Sigmoid colon (tissue), 7 donors: ENCODE results near the gene DEGS2. TPM values are rescaled to one million over a fixed set of nuclear protein-coding genes. Genes with fewer than 3 reads are reported as not detected.

ENCODE experiments used
- DNase-seq: peaks from one replicate; pipeline ENCODE4 v3.0.0-alpha.2; 2019
- H3K27ac ChIP-seq, 4 donors: fragments of 200-600 bp; sonication (generic); one replicate each; pipeline ENCODE4 v1.5.1; 2016 to 2019; ENCODE audit warnings: mild to moderate bottlenecking in 1 of 4
- H3K27me3 ChIP-seq, 3 donors: fragments of 200-600 bp; sonication (generic); one replicate each; pipeline ENCODE4 v1.5.1; 2019; ENCODE audit warnings: mild to moderate bottlenecking in 1 of 3
- H3K36me3 ChIP-seq, 4 donors: fragments of 200-600 bp; sonication (generic); one replicate each; pipeline ENCODE4 v1.5.1; 2016 to 2019
- H3K4me1 ChIP-seq, 4 donors: fragments of 200-600 bp; sonication (generic); one replicate each; pipeline ENCODE4 v1.5.1; 2017 to 2019
- H3K4me3 ChIP-seq, 4 donors: fragments of 200-600 bp; sonication (generic); one replicate each; pipeline ENCODE4 v1.5.1; 2017 to 2019; ENCODE audit warnings: mild to moderate bottlenecking in 2 of 4, moderate library complexity in 1 of 4
- H3K9me3 ChIP-seq, 4 donors: fragments of 200-600 bp in 3 of 4; sonication (generic) in 3 of 4; one replicate each; pipeline versions ENCODE4 v1.5.1 to v1.6.1; 2013 to 2019
- CTCF ChIP-seq, 4 experiments: fragments of 450-650 bp in 3 of 4; fragments of 200-600 bp in 1 of 4; IDR thresholded peaks; one replicate each; pipeline ENCODE4 v1.5.1; 2016 to 2019; ENCODE audit warnings: antibody characterized with exemption in 4 of 4, mild to moderate bottlenecking in 3 of 4, moderate library complexity in 2 of 4
- EP300 ChIP-seq, 4 donors: sonication (generic); formaldehyde crosslinking; IDR thresholded peaks; one replicate each; pipeline ENCODE4 v1.6.1; 2017; ENCODE audit warnings: antibody characterized with exemption in 4 of 4
- POLR2A ChIP-seq, 2 donors: fragments of 450-650 bp; IDR thresholded peaks; one replicate each; pipeline ENCODE4 v1.6.1; 2016; ENCODE audit warnings: antibody characterized with exemption in 2 of 2, mild to moderate bottlenecking in 2 of 2, moderate library complexity in 2 of 2
- POLR2AphosphoS5 ChIP-seq, 4 donors: sonication (generic); formaldehyde crosslinking; IDR thresholded peaks; one replicate each; pipeline ENCODE4 v1.6.1; 2017; ENCODE audit warnings: antibody characterized with exemption in 4 of 4
- WGBS, 2 donors: extraction: QIAGEN DNeasy Blood & Tissue Kit; methylation state at CpG; one replicate each; pipeline ENCODE4 v1.1.7; 2013; 5-methylcytosine and 5-hydroxymethylcytosine counted together
- intact Hi-C: fragments of 100-400 bp; cut with DNase I; formaldehyde crosslinking; loops from one replicate; pipeline ENCODE4 v1.15.1; 2023
- polyA plus RNA-seq, 3 donors: library from polyadenylated mRNA; stranded (reverse); fragments of 200-250 nt; gene quantifications; one replicate each; pipeline ENCODE4 v1.2.3, GENCODE V29; 2013
- total RNA-seq, 4 donors: library from RNA; depleted of rRNA; stranded (reverse); fragments of >200 nt; gene quantifications; one replicate each; pipeline ENCODE4 v1.1.0, GENCODE V29; 2016
- donor health status: healthy with polysubstance abuse.
- donor health status: Bipolar disorder and iron deficiency.
- donor health status: healthy.

DEGS2 gene
- total and polyA plus RNA-seq, 7 donors: under 0.01 to 11.9 (median 0.54) TPM

- H3K9me3 ChIP-seq: no peaks in the 10 kb centered on the region
- WGBS, 2 donors: 81 to 89% methylated on average over 7 of the region's 7 CpGs
- no peaks in the 10 kb centered on the region for H3K27me3 ChIP-seq
- H3K4me1 ChIP-seq: no peaks in the 10 kb centered on the region
- TF ChIP-seq POLR2AphosphoS5 (IDR thresholded peaks at IDR 0.05) (no peak), CTCF (IDR thresholded peaks at IDR 0.05) (no peak), POLR2A (IDR thresholded peaks at IDR 0.05) (no peak), EP300 (IDR thresholded peaks at IDR 0.05) (no peak)
- no peak for DNase-seq
- intact Hi-C loops: no loop called here
- H3K36me3 ChIP-seq: peaks cover 0 to 3% (median 0%) of the 10 kb centered on the region in 4 donors
- H3K4me3 ChIP-seq: no peak overlapping the region
- no peak overlapping the region for H3K27ac ChIP-seq
Measured at GRCh38 chr14:100118396-100119011, 40.9 kb downstream of the DEGS2 start.

DNA sequence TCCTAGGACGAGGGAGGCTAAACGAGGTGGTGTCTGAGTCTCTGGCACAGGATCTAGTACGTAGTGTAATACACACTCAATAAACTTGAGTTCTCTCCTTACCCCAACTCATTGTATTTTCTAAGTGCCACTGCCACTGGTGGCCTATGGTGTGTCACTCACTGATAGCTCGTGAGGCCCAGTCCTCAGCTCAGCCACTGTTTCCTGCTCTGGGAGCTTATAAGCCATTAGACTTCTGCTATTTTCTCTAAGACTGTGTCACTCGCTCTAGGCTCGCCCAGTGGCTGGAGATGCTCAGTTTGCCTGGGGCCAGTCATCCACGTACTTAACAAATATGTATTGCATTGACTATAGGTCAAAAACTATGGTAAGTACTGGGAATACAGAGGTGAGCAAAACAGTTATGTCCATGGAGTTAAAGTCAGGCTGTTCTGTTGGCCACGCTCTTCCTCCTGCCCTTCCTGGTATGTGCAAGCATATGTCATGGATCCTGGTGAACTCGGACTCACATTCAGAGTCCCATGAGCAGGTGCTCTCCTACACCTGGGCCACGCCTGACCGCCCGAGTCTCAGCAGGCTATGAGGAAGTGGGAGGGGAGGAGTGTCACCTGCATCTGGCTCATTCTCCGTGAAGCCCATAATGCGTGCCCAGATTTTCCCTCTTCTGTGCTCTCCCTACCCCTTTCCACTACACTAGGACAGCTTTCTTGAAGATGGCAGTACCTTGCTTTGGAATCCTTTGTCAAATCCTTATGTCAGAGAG is 41.6 kb downstream of the DEGS2 start:
- Histone ChIP-seq H3K9me3 (no peaks in the 10 kb centered on the region), H3K4me3 (no peak overlapping the region), H3K4me1 (peaks cover 0 to 2% (median 0%) of the 10 kb centered on the region in 4 donors), H3K36me3 (no peaks in the 10 kb centered on the region), H3K27ac (no peak overlapping the region), H3K27me3 (no peaks in the 10 kb centered on the region)
- no peak for DNase-seq
- intact Hi-C loops: no loop called here
- TF ChIP-seq CTCF (IDR thresholded peaks at IDR 0.05) (no peak), POLR2A (IDR thresholded peaks at IDR 0.05) (no peak), EP300 (IDR thresholded peaks at IDR 0.05) (no peak), POLR2AphosphoS5 (IDR thresholded peaks at IDR 0.05) (no peak)
- WGBS, 2 donors: 48 to 74% methylated on average over 14 of the region's 14 CpGs

DNA sequence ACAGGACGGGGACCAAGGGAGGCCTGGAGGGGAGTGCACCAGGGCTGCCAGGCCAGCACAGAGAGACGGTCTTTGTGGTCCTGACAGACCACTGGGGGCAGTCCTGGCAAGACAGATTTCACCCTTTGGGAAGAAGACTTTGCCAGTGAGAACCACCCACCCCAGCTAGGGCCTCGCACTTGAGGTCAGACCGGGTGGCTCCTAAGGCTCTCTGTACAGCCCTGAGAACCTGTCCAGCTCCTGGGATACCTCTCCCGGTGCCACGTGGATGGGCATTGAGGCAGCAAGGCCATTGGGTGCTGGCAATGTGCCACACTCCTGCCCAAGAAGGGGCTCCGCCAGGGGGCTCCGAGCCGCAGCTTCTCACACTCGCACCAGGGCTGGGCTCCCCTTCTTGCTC is 42.4 kb downstream of the DEGS2 start:
- intact Hi-C loops: no loop called here
- 94 to 95% methylated on average over 10 of the region's 10 CpGs for WGBS, 2 donors
- Histone ChIP-seq H3K27me3 (no peaks in the 10 kb centered on the region), H3K36me3 (no peaks in the 10 kb centered on the region), H3K4me3 (no peak overlapping the region), H3K9me3 (no peaks in the 10 kb centered on the region), H3K27ac (no peak overlapping the region), H3K4me1 (peaks cover 0 to 9% (median 4%) of the 10 kb centered on the region in 4 donors)
- DNase-seq: no peak
- no peak for TF ChIP-seq EP300 (IDR thresholded peaks at IDR 0.05)
- no peak for TF ChIP-seq POLR2A (IDR thresholded peaks at IDR 0.05)
- no peak for TF ChIP-seq CTCF (IDR thresholded peaks at IDR 0.05)
- no peak for TF ChIP-seq POLR2AphosphoS5 (IDR thresholded peaks at IDR 0.05)

DNA sequence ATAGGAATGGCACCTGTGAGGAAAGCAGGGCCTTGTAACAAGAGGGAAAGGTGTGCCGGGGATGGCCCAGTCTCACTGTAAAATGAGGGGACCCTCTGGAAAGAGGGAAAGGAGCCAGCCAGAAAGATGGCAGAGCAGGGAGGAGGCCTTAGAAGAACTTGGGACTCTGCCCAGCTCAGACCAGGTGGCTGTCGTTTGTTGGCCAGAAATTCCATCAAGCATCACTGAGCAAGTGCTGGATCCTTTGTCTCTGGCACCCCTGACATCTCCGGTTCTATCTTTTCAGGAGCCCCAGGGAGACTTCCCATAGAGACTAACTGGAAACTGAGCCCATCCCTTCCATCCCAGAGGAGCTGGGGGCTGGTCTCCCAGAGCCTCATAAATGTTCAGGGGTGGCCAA is 43.3 kb downstream of the DEGS2 start:
- DNase-seq: no peak
- Histone ChIP-seq H3K4me3 (no peak overlapping the region), H3K27me3 (no peaks in the 10 kb centered on the region), H3K36me3 (no peaks in the 10 kb centered on the region), H3K4me1 (peaks cover 0 to 11% (median 8%) of the 10 kb centered on the region in 4 donors), H3K9me3 (no peaks in the 10 kb centered on the region), H3K27ac (no peak overlapping the region)
- intact Hi-C loops: no loop called here
- TF ChIP-seq EP300 (IDR thresholded peaks at IDR 0.05) (no peak), CTCF (IDR thresholded peaks at IDR 0.05) (no peak), POLR2A (IDR thresholded peaks at IDR 0.05) (no peak), POLR2AphosphoS5 (IDR thresholded peaks at IDR 0.05) (no peak)
- 74 to 89% methylated on average over 3 of the region's 3 CpGs for WGBS, 2 donors
